Gastroesophageal sphincter (tissue), 4 donors: ENCODE measurements around the gene FRRS1L. TPM values are rescaled to one million over a fixed set of nuclear protein-coding genes. Genes with fewer than 3 reads are reported as not detected.

Experiments
- ATAC-seq: fragments of 150-250 bp; one replicate; pipeline ENCODE4 v1.9.1; 2016; ENCODE audit warnings: mild to moderate bottlenecking, moderate library complexity
- H3K27ac ChIP-seq, 4 donors: fragments of 200-600 bp; sonication (generic) in 3 of 4; 1 replicate in 3 of 4; 2 replicates in 1 of 4; pipeline ENCODE4 v1.5.1; 2016 to 2019
- H3K27me3 ChIP-seq: fragments of 200-600 bp; sonication (generic); one replicate; pipeline ENCODE4 v1.5.1; 2019
- H3K36me3 ChIP-seq, 2 donors: fragments of 200-600 bp; sonication (generic); one replicate each; pipeline ENCODE4 v1.5.1; 2019; ENCODE audit warnings: control low read depth in 1 of 2
- H3K4me1 ChIP-seq, 3 donors: fragments of 200-600 bp; sonication (generic); 1 replicate in 2 of 3; 2 replicates in 1 of 3; pipeline ENCODE4 v1.5.1; 2016 to 2019; ENCODE audit warnings: control low read depth in 2 of 3
- H3K4me3 ChIP-seq, 2 donors: fragments of 200-600 bp; sonication (generic); one replicate each; pipeline ENCODE4 v1.5.1; 2019; ENCODE audit warnings: mild to moderate bottlenecking in 1 of 2, moderate library complexity in 1 of 2
- H3K9me3 ChIP-seq, 3 donors: fragments of 200-600 bp; sonication (generic); one replicate each; pipeline ENCODE4 v1.5.1; 2017 to 2019; ENCODE audit warnings: control low read depth in 2 of 3
- CTCF ChIP-seq, 4 experiments: fragments of 200-600 bp in 2 of 4; fragments of 450-650 bp in 2 of 4; sonication (generic) in 1 of 4; IDR thresholded peaks; one replicate each; pipeline ENCODE4 v1.5.1; 2017 to 2019; ENCODE audit warnings: antibody characterized with exemption in 4 of 4, mild to moderate bottlenecking in 2 of 4, moderate library complexity in 2 of 4
- EP300 ChIP-seq: sonication (generic); formaldehyde crosslinking; IDR thresholded peaks from one replicate; pipeline ENCODE4 v1.6.1; 2017; ENCODE audit warnings: antibody characterized with exemption, mild to moderate bottlenecking
- POLR2A ChIP-seq, 2 donors: fragments of 450-650 bp; IDR thresholded peaks; one replicate each; pipeline ENCODE4 v1.6.1; 2017; ENCODE audit warnings: antibody characterized with exemption in 2 of 2, mild to moderate bottlenecking in 2 of 2, moderate library complexity in 1 of 2
- POLR2AphosphoS5 ChIP-seq: sonication (generic); formaldehyde crosslinking; IDR thresholded peaks from one replicate; pipeline ENCODE4 v1.6.1; 2017; ENCODE audit warnings: antibody characterized with exemption
- WGBS, 2 donors: methylation state at CpG; one replicate each; pipeline ENCODE4 v1.1.5; 2018; ENCODE audit warnings: low coverage in 1 of 2; 5-methylcytosine and 5-hydroxymethylcytosine counted together
- total RNA-seq, 4 donors: library from RNA; depleted of rRNA; stranded (reverse); fragments of >200 nt; gene quantifications; one replicate each; pipeline ENCODE4 v1.1.0, GENCODE V29; 2016

Gene FRRS1L
- total RNA-seq, 4 donors from 2014 or later, result 4.6 to 11.5 (median 10.1) TPM

DNA sequence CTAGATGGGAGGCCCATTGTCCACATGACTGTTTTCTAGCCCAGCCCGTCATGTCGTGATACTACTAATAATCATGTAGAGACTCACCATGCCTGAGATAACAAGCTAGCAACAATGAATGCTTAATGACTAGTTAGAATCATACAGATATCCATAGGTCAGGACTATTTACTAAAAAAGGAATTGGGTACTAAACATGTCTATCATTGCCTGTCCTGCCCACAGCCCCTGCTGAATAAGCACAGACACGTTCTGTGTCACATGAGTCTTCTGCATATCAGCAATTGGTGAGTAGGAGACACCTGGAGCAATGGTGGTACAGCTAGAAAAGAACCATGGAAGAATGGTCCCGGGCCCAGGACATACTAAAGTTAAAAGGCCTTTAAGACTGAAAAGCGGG is 18.0 kb downstream of the FRRS1L start:
- TF ChIP-seq EP300 (no peak), POLR2A (IDR thresholded peaks at IDR 0.05) (no peak), CTCF (IDR thresholded peaks at IDR 0.05) (no peak)
- ATAC-seq, result no peak

GRCh38 chr9:109145051-109145450 is 22.0 kb downstream of the FRRS1L start:
- H3K27ac ChIP-seq, result no peak overlapping the region
- no peak for ATAC-seq
- 76 to 100% methylated on average over 3 to 6 of the region's 6 CpGs for WGBS, 2 donors
- H3K4me1 ChIP-seq, result no peaks in the 10 kb centered on the region
- H3K27me3 ChIP-seq, result no peaks in the 10 kb centered on the region
- peaks cover 0 to 4% of the 10 kb centered on the region in 2 donors for H3K36me3 ChIP-seq
- H3K9me3 ChIP-seq, result no peaks in the 10 kb centered on the region
- no peak for TF ChIP-seq CTCF (IDR thresholded peaks at IDR 0.05)
- TF ChIP-seq POLR2A (IDR thresholded peaks at IDR 0.05), result no peak
- no peak for TF ChIP-seq POLR2AphosphoS5
- no peak for TF ChIP-seq EP300
- no peak overlapping the region for H3K4me3 ChIP-seq

More for the DNA sequence above, 18.0 kb downstream of the FRRS1L start:
- no peaks in the 10 kb centered on the region for H3K4me1 ChIP-seq
- H3K4me3 ChIP-seq, result no peak overlapping the region
- H3K9me3 ChIP-seq, result peaks cover 0 to 12% (median 0%) of the 10 kb centered on the region in 3 donors
- WGBS, 2 donors, result 78 to 92% methylated on average over 2 to 5 of the region's 5 CpGs
- H3K36me3 ChIP-seq, result no peaks in the 10 kb centered on the region
- H3K27ac ChIP-seq, result no peak overlapping the region
- no peaks in the 10 kb centered on the region for H3K27me3 ChIP-seq

GRCh38 chr9:109143881-109144562 is 23.0 kb downstream of the FRRS1L start:
- TF ChIP-seq POLR2A (IDR thresholded peaks at IDR 0.05) (no peak), CTCF (IDR thresholded peaks at IDR 0.05) (no peak), POLR2AphosphoS5 (no peak), EP300 (no peak)
- Histone ChIP-seq H3K4me3 (no peak overlapping the region), H3K27ac (no peak overlapping the region), H3K9me3 (no peaks in the 10 kb centered on the region), H3K27me3 (no peaks in the 10 kb centered on the region), H3K4me1 (no peaks in the 10 kb centered on the region), H3K36me3 (peaks cover 0 to 5% of the 10 kb centered on the region in 2 donors)
- no peak for ATAC-seq
- WGBS, 2 donors, result 70 to 71% methylated on average over 2 to 5 of the region's 5 CpGs

GRCh38 chr9:109141375-109141774 is 25.7 kb downstream of the FRRS1L start:
- H3K27ac ChIP-seq, result no peak overlapping the region
- no peak for TF ChIP-seq CTCF (IDR thresholded peaks at IDR 0.05)
- no peak for TF ChIP-seq POLR2AphosphoS5
- no peak for TF ChIP-seq EP300
- TF ChIP-seq POLR2A (IDR thresholded peaks at IDR 0.05), result no peak
- no peak for ATAC-seq
- H3K4me1 ChIP-seq, result no peaks in the 10 kb centered on the region
- no peaks in the 10 kb centered on the region for H3K9me3 ChIP-seq
- H3K36me3 ChIP-seq, result peaks cover 0 to 5% of the 10 kb centered on the region in 2 donors
- no peak overlapping the region for H3K4me3 ChIP-seq
- no peaks in the 10 kb centered on the region for H3K27me3 ChIP-seq
- WGBS, 2 donors, result 82 to 86% methylated on average over 4 to 5 of the region's 5 CpGs

GRCh38 chr9:109139851-109140250 is 27.2 kb downstream of the FRRS1L start:
- no peak overlapping the region for H3K4me3 ChIP-seq
- ATAC-seq, result no peak
- H3K36me3 ChIP-seq, result peaks cover 0 to 5% of the 10 kb centered on the region in 2 donors
- H3K27me3 ChIP-seq, result no peaks in the 10 kb centered on the region
- TF ChIP-seq POLR2AphosphoS5, result no peak
- TF ChIP-seq POLR2A (IDR thresholded peaks at IDR 0.05), result no peak
- TF ChIP-seq EP300, result no peak
- no peak for TF ChIP-seq CTCF (IDR thresholded peaks at IDR 0.05)
- no peaks in the 10 kb centered on the region for H3K4me1 ChIP-seq
- 100% methylated on average over 1 of the region's 1 CpG; no CpG with 5 or more reads in 1 of the 2 donors for WGBS, 2 donors
- no peaks in the 10 kb centered on the region for H3K9me3 ChIP-seq
- no peak overlapping the region for H3K27ac ChIP-seq
